Measurements from ENCODE around the gene CA12.

The CA12 gene

GRCh38 chr15:63381301-63382204 is at the start of gene CA12:
TSS of gene CA12 (minus strand) at chr15:63381846. CDS start at chr15:63381720, 126 bp downstream.
- peak within 1 kb of the TSS; percentile 73 for H3K4me3 ChIP-seq (ENCODE audit: low read depth, low read length)
- no peak for TF ChIP-seq CTCF (IDR thresholded peaks at IDR 0.05; ENCODE audit: insufficient read depth, low read length, missing control alignments)
- DNase-seq (ENCODE audit: low read depth, low spot score) = no peak
- CTCF ChIA-PET = interaction anchor here (0.9 to 1.5 kb wide), 4 partner anchors 10 to 91 kb away, joined by 3 to 6 read pairs (median 4); no protein-coding TSS in a partner anchor
- POLR2A ChIA-PET = interaction anchor here (0.7 to 1.3 kb wide), 4 partner anchors 9 to 104 kb away, joined by 3 to 7 read pairs (median 3); no protein-coding TSS in a partner anchor

- no peak for TF ChIP-seq CTCF (IDR thresholded peaks at IDR 0.05; ENCODE audit: insufficient read depth, low read length, missing control alignments)
- no peak overlapping the region for H3K4me3 ChIP-seq (ENCODE audit: low read depth, low read length)
- DNase-seq (ENCODE audit: low read depth, low spot score) = no peak
- ChIA-PET CTCF (interaction anchor here (0.9 to 1.9 kb wide), 3 partner anchors 19 to 637 kb away, joined by 3 to 5 read pairs (median 4); no protein-coding TSS in a partner anchor), POLR2A (no interaction called here)
Measured at GRCh38 chr15:63430766-63431451, 49.3 kb upstream of the CA12 start.

DNA sequence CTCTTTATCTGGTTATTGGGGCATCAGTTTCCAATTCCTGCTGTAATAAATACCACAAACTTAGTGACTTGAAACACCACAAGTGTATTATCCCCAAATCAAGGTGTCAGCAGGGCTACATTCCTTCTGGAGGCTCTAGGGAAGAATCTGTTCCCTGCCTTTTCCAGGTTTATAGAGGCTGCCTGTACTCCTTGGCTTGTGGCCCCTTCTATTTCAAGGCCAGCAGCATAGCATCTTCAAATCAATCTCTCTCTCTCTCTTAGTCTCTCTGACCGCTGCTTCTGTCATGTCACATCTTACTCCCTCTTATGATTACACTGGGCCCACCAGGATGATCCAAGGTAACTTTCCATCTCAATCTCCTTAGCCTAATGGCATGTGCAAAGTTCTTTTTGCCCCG is 44.9 kb upstream of the CA12 start:
- H3K4me3 ChIP-seq (ENCODE audit: low read depth, low read length) = no peak overlapping the region
- CTCF ChIA-PET = interaction anchor here (1.2 kb wide), 1 partner anchor 12 kb away, joined by 3 read pairs; no protein-coding TSS in a partner anchor
- no peak for TF ChIP-seq CTCF (IDR thresholded peaks at IDR 0.05; ENCODE audit: insufficient read depth, low read length, missing control alignments)
- no peak for DNase-seq (ENCODE audit: low read depth, low spot score)
- POLR2A ChIA-PET = no interaction called here

DNA sequence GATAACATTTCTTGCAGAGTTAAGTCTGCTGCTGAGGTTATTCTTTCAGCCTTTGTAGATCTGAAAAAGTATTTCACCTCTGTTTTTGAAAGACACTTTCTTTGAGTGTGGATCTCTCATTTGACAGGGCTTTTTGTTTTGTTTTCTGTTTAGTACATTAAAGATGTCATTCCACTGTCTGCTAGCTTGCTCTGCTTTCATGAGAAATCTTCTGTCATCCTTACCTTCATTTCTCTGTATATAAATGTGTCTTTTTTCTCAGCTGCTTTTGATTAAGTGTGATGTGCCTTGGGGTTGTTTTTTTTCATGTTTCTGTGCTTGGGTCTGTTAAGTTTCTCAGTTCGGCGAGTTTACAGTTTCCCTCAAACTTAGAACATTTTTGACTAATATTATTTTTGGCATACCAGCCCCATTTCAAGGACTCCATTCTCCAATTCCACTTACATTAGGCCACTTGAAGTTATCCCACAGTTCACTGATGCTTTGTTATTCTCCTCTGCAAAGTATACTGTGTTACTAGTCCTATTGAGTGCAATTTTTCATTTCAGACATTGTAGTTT is 43.9 kb upstream of the CA12 start:
- CTCF ChIA-PET = interaction anchor here (1.0 to 1.3 kb wide), 4 partner anchors 10 to 23 kb away, joined by 3 to 4 read pairs (median 4); no protein-coding TSS in a partner anchor
- no peak for DNase-seq (ENCODE audit: low read depth, low spot score)
- no peak overlapping the region for H3K4me3 ChIP-seq (ENCODE audit: low read depth, low read length)
- POLR2A ChIA-PET = no interaction called here
- TF ChIP-seq CTCF (IDR thresholded peaks at IDR 0.05; ENCODE audit: insufficient read depth, low read length, missing control alignments) = no peak

DNA sequence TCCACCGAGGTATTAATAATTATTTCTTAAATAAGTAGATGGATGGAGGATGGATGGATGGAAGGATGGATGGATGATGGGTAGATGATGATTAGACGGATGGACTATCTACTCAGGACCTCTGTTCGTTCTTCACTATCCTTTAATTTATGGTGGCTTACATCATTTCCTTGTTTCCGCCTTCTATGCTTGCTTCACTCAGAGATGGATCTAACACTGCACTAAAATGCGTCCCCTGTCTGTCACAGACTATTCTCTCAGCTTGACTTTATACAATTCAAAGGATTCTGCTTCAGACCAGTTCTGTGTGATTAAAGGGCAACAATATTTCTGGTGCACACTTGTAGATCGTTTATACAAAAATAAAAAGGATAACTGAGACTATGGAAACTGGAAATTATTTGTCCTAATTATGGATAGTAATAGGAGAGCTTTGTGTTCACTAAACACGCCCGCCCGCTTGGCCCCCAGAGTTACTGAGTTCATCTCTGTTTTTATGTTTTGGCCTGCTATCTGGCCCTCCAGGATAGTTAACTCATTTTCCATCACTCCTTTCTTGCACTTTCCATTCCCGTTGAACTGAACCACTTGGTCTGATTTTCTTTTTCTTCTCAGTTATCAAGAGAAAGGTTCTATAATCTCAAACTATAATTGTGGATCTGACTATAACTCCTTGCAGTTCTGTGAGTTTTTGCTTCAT is 41.4 kb upstream of the CA12 start:
- POLR2A ChIA-PET = no interaction called here
- no peak for TF ChIP-seq CTCF (IDR thresholded peaks at IDR 0.05; ENCODE audit: insufficient read depth, low read length, missing control alignments)
- CTCF ChIA-PET = interaction anchor here (1.0 kb wide), 1 partner anchor 14 kb away, joined by 3 read pairs; no protein-coding TSS in a partner anchor
- H3K4me3 ChIP-seq (ENCODE audit: low read depth, low read length) = no peak overlapping the region
- no peak for DNase-seq (ENCODE audit: low read depth, low spot score)
